Middle frontal gyrus (tissue), 1 donor: ENCODE results near the gene PVR.
"Not testable (repeated sequence)": the region's sequence is repeated elsewhere in the genome, so short reads cannot be mapped to it uniquely, and the experiment has no call there.

Experiments used
- DNase-seq: peaks from one replicate; pipeline ENCODE4 v3.0.0-alpha.2; 2015; ENCODE audit warnings: low spot score; ENCODE audit errors: extremely low spot score

PVR gene

GRCh38 chr19:44698492-44699201, 54.9 kb downstream of the PVR start, which contains the start of gene CEACAM16:
CEACAM16 (plus strand) TSS chr19:44699151; CDS start chr19:44701457, 2,306 bp downstream.
- no peak for DNase-seq

DNA sequence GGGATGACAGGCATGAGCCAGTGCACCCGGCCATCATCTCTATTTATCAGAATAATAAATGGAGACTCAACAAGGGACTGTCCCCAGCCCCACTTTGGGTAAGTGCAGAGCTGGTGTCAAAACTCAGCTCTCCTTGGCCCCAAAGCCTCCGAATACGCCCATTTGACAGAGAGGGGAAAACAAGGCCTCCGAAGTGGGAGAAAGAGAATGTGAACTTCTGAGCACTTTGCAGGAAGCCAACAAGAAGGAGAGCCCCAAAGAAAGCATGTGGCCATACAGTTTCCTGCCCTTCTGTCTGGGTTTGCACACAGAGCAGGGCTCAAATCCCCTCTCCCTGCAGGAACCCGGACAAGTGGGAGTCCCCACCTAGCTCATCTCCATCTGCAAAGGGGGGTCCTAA, 56.8 kb downstream of the PVR start:
- no peak for DNase-seq

DNA sequence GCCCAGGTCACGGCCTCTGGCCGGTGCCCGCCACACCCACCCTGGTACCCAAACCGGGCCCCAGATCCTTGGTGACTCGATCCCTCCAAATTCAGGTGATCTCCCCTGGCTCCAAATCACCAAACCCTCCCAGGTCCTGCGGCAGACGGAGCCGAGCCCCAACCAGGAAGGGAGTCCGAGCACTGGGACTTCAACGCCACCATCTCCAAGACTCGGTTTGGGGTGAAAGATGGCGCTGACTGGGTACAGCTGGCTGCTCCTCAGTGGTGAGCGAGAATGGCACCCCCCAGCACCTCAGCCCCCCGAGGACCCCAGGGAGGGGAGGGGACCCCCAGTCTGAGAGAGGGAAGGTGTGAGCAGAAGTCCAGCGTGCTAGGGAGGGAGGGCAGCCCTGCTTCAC, 57.5 kb downstream of the PVR start:
- DNase-seq = no peak

DNA sequence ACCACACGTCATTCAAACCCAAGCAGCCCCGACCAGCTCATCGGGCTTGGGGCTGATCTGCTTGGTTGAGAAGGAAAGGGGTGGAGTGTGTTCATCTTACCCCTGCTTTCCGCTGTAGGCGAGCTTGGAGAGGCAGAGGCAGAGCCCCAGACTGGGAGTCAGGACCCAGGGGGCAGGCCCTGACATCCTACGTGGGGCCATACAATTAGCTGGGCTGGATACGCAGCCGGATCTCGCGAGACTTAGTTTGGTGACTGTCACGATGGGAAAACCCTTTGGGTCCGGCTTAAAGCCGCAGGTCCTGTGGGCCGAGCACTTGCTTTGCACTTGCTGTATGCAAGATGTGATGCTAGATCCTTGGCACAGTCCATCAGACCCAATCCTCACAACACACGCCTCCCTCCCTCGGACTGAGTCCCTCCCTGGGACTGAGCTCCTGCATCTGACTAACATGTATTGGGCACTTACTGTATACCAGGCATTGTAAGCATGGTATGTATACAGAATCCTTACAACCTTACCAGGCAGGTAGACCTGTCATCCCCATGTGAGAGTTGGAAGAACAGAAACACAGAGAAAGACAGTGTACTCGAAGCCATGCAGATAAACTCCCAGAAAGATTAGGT, 59.0 kb downstream of the PVR start:
- DNase-seq = no peak

DNA sequence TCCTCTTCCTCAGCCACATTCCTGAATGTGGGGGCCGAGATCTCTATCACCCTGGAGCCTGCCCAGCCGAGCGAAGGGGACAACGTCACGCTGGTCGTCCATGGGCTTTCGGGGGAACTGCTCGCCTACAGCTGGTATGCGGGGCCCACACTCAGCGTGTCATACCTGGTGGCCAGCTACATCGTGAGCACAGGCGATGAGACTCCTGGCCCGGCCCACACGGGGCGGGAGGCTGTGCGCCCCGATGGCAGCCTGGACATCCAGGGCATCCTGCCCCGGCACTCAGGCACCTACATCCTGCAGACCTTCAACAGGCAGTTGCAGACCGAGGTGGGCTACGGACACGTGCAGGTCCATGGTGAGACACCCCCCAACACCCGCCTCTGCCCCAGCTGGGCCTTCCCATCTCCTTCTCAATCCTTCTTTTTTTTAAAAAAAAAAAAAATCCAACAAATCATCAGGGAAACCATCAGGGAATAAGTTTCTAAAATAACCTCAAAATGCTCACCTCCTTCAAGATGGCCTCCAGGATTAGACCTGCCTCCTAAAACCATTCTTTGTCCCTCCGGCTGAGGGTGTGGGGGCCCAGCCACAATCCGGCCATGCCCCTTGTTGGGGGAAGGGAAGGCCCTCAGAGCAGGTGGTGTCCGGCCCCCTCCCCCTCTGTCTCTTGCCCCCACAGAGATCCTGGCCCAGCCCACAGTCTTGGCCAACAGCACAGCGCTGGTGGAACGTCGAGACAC, 59.8 kb downstream of the PVR start:
- DNase-seq = no peak

- no peak for DNase-seq
Observed at GRCh38 chr19:44704982-44705381, 61.3 kb downstream of the PVR start.

DNA sequence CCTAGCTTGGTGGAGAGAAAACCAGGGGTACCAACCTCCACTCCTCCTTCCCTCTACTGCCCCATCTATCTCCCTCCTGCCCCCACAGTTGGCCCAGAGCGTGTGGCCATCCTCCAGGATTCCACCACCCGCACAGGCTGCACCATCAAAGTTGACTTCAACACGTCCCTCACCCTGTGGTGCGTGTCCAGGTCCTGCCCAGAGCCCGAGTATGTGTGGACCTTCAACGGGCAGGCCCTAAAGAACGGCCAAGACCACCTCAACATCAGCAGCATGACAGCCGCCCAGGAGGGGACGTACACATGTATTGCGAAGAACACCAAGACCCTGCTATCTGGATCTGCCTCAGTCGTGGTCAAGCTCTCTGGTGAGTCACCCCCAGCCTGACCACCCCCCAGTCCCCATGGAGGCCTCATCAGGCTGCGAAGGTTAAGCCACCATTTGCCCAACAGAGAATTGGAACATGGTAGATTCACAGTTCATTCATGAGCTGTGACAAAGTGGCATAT, 61.8 kb downstream of the PVR start:
- no peak for DNase-seq

DNA sequence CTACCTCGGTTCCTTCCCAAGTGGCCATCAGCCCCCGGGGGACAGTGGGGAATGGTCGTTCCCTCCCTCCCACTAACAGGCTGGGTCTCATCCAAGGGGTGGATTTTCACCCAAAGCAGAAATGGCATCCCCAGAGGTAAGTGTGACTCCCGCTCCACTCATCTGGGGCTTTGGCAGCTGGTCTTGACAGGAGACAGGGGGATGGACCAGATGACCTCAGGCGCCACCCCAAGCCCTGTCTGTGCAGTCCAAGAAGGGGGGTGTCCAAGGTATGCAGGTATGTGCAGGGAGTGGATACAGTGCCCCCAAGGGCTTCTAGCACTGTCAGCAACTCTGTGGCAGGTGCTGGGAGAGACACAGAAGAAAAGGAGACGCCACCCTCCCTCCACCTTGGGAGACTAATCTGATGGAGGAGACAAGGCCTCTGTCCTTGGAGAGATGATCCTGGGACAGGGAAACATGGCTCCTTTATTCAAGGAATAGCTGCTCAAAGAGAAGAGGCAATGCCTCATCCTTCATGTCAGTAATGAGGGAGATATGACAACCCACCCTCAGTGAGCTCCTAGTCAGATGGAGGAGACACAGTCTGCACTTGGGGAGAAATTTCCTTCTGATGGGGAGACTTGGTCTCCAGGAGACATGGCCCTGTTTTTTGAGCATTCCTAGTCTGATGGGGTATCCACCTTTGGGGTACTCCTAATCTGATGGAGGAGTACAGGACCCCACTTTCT, 63.0 kb downstream of the PVR start:
- no peak for DNase-seq

GRCh38 chr19:44707794-44708193, 64.1 kb downstream of the PVR start:
- DNase-seq = no peak

- DNase-seq = no peak
Observed at GRCh38 chr19:44708940-44709339, 65.2 kb downstream of the PVR start.

DNA sequence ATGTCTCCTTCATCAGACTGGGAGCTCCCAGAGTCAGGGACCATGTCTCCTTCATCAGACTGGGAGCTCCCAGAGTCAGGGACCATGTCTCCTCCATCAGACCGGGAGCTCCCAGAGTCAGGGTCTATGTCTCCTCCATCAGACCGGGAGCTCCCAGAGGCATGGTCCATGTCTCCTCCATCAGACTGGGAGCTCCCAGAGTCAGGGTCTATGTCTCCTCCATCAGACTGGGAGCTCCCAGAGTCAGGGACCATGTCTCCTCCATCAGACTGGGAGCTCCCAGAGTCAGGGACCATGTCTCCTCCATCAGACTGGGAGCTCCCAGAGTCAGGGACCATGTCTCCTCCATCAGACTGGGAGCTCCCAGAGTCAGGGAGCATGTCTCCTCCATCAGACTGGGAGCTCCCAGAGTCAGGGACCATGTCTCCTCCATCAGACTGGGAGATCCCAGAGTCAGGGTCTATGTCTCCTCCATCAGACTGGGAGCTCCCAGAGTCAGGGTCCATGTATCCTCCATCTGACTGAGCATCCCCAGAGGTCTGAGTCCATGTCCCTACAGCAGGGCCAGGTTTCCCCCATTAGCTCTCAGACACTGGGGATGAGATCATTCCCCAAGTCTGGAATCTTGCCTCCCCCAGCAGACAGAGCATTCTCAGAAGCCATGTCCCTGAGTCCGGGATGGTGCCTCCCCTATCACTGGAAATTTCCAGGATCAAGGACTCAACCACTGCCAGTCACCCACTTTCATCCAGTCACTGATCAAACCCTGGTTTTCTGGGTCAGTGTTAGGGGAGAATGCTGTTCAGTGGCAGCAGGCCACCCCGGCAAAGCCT, 65.9 kb downstream of the PVR start:
- not testable (repeated sequence) for DNase-seq

DNA sequence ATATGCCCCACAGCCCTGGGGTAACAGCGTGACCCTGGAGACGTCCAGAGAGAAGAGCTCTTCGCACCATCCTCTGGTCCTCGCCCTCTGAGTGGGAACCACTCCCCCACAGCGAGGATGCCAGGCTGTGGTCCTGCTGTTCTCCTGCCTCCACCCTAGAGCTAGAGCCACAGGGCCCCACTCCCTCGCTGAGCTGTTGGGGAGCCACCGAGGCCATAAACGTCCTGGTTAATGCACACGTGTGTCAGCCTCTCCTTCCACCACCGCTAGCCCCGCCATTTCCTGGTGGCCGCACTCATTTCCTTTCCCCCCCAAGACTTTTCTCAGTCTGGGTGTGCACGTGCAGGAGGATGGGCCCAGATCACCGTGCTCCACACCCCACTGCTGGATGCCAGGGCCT, 66.8 kb downstream of the PVR start:
- no peak for DNase-seq

GRCh38 chr19:44712864-44713515, 69.3 kb downstream of the PVR start:
- no peak for DNase-seq
